H1 (cell line): ENCODE results near the gene RECK. TPM values are rescaled to one million over a fixed set of nuclear protein-coding genes. Genes with fewer than 3 reads are reported as not detected.

ENCODE experiments used
- CTCF ChIA-PET: fragments of 300-600 bp; sonication (Branson Sonifier 250); formaldehyde crosslinking; loops from one replicate; lab custom pipeline; 2021; ENCODE audit not compliant: partially characterized antibody; lab: Charles Lee
- POLR2A ChIA-PET: fragments of 300-600 bp; sonication (Branson Sonifier 250); formaldehyde crosslinking; loops from one replicate; lab custom pipeline; 2021; ENCODE audit warnings: inconsistent platforms; ENCODE audit not compliant: partially characterized antibody; lab: Charles Lee
- DNase-seq, 2 experiments: peaks; one replicate each; pipeline versions ENCODE4 v3.0.0 to v3.0.0-alpha.2; 2010 to 2022; ENCODE audit warnings: low spot score in 2 of 2, low read depth in 1 of 2, mixed read lengths in 1 of 2
- FAIRE-seq: peaks from 2 replicates; lab custom pipeline; 2011; peaks lifted over from hg19 to GRCh38; lab: Jason Lieb, UNC
- H2AFZ ChIP-seq: 2 replicates; pipeline ENCODE4 v1.8.1; 2012; ENCODE audit warnings: low read length, inconsistent platforms
- H2AK5ac ChIP-seq: 2 replicates; pipeline ENCODE4 v1.6.1; 2013; ENCODE audit warnings: low read depth, low read length
- H2BK120ac ChIP-seq: replicated peaks from 2 replicates; pipeline ENCODE3; 2013; ENCODE audit warnings: low read depth, low read length, inconsistent platforms
- H2BK12ac ChIP-seq: 2 replicates; pipeline ENCODE4 v1.6.1; 2013; ENCODE audit warnings: low read depth, low read length
- H2BK15ac ChIP-seq: 2 replicates; pipeline ENCODE4 v1.6.1; 2013; ENCODE audit warnings: low read length
- H2BK20ac ChIP-seq: 2 replicates; pipeline ENCODE4 v1.6.1; 2013; ENCODE audit warnings: low read length
- H2BK5ac ChIP-seq: 2 replicates; pipeline ENCODE4 v1.6.1; 2013; ENCODE audit warnings: low read depth, low read length
- H3K14ac ChIP-seq: 2 replicates; pipeline ENCODE4 v1.6.1; 2013; ENCODE audit warnings: inconsistent platforms; ENCODE audit not compliant: insufficient read length
- H3K18ac ChIP-seq: 2 replicates; pipeline ENCODE4 v1.6.1; 2013; ENCODE audit warnings: low read length; ENCODE audit errors: extremely low read depth
- H3K23ac ChIP-seq: 2 replicates; pipeline ENCODE4 v1.6.1; 2013; ENCODE audit warnings: inconsistent platforms; ENCODE audit not compliant: insufficient read length
- H3K23me2 ChIP-seq: 2 replicates; pipeline ENCODE4 v1.6.1; 2013; ENCODE audit warnings: low read depth, low read length
- H3K27ac ChIP-seq: 2 replicates; pipeline ENCODE4 v1.6.1; 2011; ENCODE audit warnings: low read depth, low read length, inconsistent platforms
- H3K27me3 ChIP-seq, 4 experiments: replicated peaks in 1 of 4; 1 replicate in 1 of 4; 2 replicates in 3 of 4; pipeline versions ENCODE4 v1.6.1 to v1.8.1; 2011 to 2013; ENCODE audit warnings: low read length in 3 of 4, mild to moderate bottlenecking in 3 of 4, inconsistent platforms in 2 of 4, mixed read lengths in 2 of 4, moderate library complexity in 1 of 4; ENCODE audit not compliant: control insufficient read depth in 3 of 4, insufficient read depth in 3 of 4; ENCODE audit errors: extremely low read depth in 1 of 4
- H3K36me3 ChIP-seq, 4 experiments: 2 replicates each; pipeline versions ENCODE4 v1.6.1 to v1.8.1; 2011 to 2013; ENCODE audit warnings: mild to moderate bottlenecking in 4 of 4, low read length in 3 of 4, moderate library complexity in 2 of 4, control low read depth in 1 of 4, inconsistent platforms in 1 of 4; ENCODE audit not compliant: insufficient read depth in 4 of 4, control insufficient read depth in 2 of 4
- H3K4ac ChIP-seq: replicated peaks from 2 replicates; pipeline ENCODE3; 2013; ENCODE audit warnings: low read length, low read depth, mixed read lengths, inconsistent platforms; ENCODE audit not compliant: insufficient read length
- H3K4me1 ChIP-seq, 4 experiments: replicated peaks in 1 of 4; 1 replicate in 1 of 4; 2 replicates in 3 of 4; pipeline versions ENCODE4 v1.6.1 to v1.8.1; 2011 to 2013; ENCODE audit warnings: low read length in 3 of 4, inconsistent platforms in 2 of 4, mixed read lengths in 1 of 4; ENCODE audit not compliant: insufficient read depth in 4 of 4, control insufficient read depth in 3 of 4
- H3K4me2 ChIP-seq, 2 experiments: 2 replicates each; pipeline versions ENCODE4 v1.6.1 to v1.8.1; 2011 to 2013; ENCODE audit warnings: low read depth in 2 of 2, low read length in 2 of 2, control low read depth in 1 of 2, inconsistent platforms in 1 of 2, mild to moderate bottlenecking in 1 of 2; ENCODE audit not compliant: insufficient read depth in 1 of 2
- H3K4me3 ChIP-seq, 4 experiments: fragments of 200-600, 300-600 bp in 1 of 4; sonication (generic), shearing (Covaris generic), sonication (Bioruptor Twin) in 1 of 4; 2 replicates each; pipeline versions ENCODE4 v1.5.1 to v1.8.1; 2011 to 2016; ENCODE audit warnings: low read length in 4 of 4, low read depth in 3 of 4, control low read depth in 2 of 4, inconsistent platforms in 2 of 4, mild to moderate bottlenecking in 2 of 4, mixed read lengths in 1 of 4, moderate library complexity in 1 of 4; ENCODE audit not compliant: insufficient read depth in 2 of 4; ENCODE audit errors: extremely low read depth in 1 of 4
- H3K56ac ChIP-seq: replicated peaks from 2 replicates; pipeline ENCODE3; 2013; ENCODE audit warnings: low read depth, mild to moderate bottlenecking, mixed read lengths, low read length, inconsistent platforms; ENCODE audit not compliant: insufficient read length
- H3K79me1 ChIP-seq: 2 replicates; pipeline ENCODE4 v1.6.1; 2013; ENCODE audit warnings: low read depth, low read length, control low read depth
- H3K79me2 ChIP-seq, 2 experiments: 2 replicates each; pipeline versions ENCODE4 v1.6.1 to v1.8.1; 2012 to 2013; ENCODE audit warnings: low read length in 2 of 2, mild to moderate bottlenecking in 2 of 2, inconsistent platforms in 1 of 2; ENCODE audit not compliant: insufficient read depth in 2 of 2, control insufficient read depth in 1 of 2
- H3K9ac ChIP-seq, 4 experiments: replicated peaks in 1 of 4; 1 replicate in 1 of 4; 2 replicates in 3 of 4; pipeline versions ENCODE4 v1.6.1 to v1.8.1; 2011 to 2013; ENCODE audit warnings: low read depth in 3 of 4, low read length in 3 of 4, control low read depth in 2 of 4, mild to moderate bottlenecking in 2 of 4, moderate library complexity in 2 of 4, inconsistent platforms in 1 of 4; ENCODE audit errors: extremely low read depth in 1 of 4
- H3K9me3 ChIP-seq, 2 experiments: 2 replicates each; pipeline versions ENCODE4 v1.6.1 to v1.8.1; 2012 to 2013; ENCODE audit warnings: mild to moderate bottlenecking in 2 of 2, moderate library complexity in 2 of 2, control low read depth in 1 of 2, inconsistent platforms in 1 of 2, low read depth in 1 of 2, low read length in 1 of 2, mixed read lengths in 1 of 2; ENCODE audit not compliant: insufficient read depth in 2 of 2
- H4K20me1 ChIP-seq, 2 experiments: replicated peaks in 1 of 2; 2 replicates each; pipeline versions ENCODE3 to v1.8.1; 2011 to 2013; ENCODE audit warnings: inconsistent platforms in 2 of 2, low read length in 2 of 2, mild to moderate bottlenecking in 1 of 2; ENCODE audit not compliant: insufficient read depth in 2 of 2, control insufficient read depth in 1 of 2
- H4K5ac ChIP-seq: 2 replicates; pipeline ENCODE4 v1.6.1; 2013; ENCODE audit warnings: low read length, low read depth, mixed read lengths, inconsistent platforms; ENCODE audit not compliant: insufficient read length
- H4K8ac ChIP-seq: 2 replicates; pipeline ENCODE4 v1.8.0; 2013; ENCODE audit warnings: mild to moderate bottlenecking, moderate library complexity, low read length, inconsistent platforms; ENCODE audit not compliant: insufficient read depth; ENCODE audit errors: extremely low read depth
- H4K91ac ChIP-seq: replicated peaks from 2 replicates; pipeline ENCODE3; 2013; ENCODE audit warnings: low read length, mixed read lengths, inconsistent platforms; ENCODE audit not compliant: insufficient read length
- BRCA1 ChIP-seq: IDR thresholded peaks from 2 replicates; pipeline ENCODE4 v1.6.1; 2012; ENCODE audit warnings: low read depth, low read length, improper control_type of control experiment
- GTF2F1 ChIP-seq: IDR thresholded peaks from 2 replicates; pipeline ENCODE4 v1.6.1; 2012; ENCODE audit warnings: low read depth, low read length, improper control_type of control experiment, borderline replicate concordance
- JUN ChIP-seq: IDR thresholded peaks from 2 replicates; pipeline ENCODE4 v1.6.1; 2011; ENCODE audit warnings: low read depth, mild to moderate bottlenecking, improper control_type of control experiment, low read length
- KDM5A ChIP-seq: fragments of 200-600 bp; IDR thresholded peaks from 2 replicates; pipeline ENCODE4 v1.7.1; 2012; ENCODE audit warnings: mild to moderate bottlenecking, low read length, inconsistent platforms, mixed read lengths
- NANOG ChIP-seq: IDR thresholded peaks from 2 replicates; pipeline ENCODE4 v1.6.1; 2011; ENCODE audit warnings: low read length, low read depth, mild to moderate bottlenecking, inconsistent platforms; ENCODE audit not compliant: insufficient read depth, poor library complexity, severe bottlenecking
- NRF1 ChIP-seq: IDR thresholded peaks from 2 replicates; pipeline ENCODE4 v1.6.1; 2011; ENCODE audit warnings: mild to moderate bottlenecking, low read depth, low read length, improper control_type of control experiment
- SIRT6 ChIP-seq: IDR thresholded peaks from one replicate; pipeline ENCODE4 v1.7.1; 2012; ENCODE audit warnings: low read length, inconsistent platforms
- WGBS, 2 experiments: shearing (Covaris generic) in 1 of 2; methylation state at CpG; one replicate each; pipeline versions ENCODE4 v1.1.6 to v1.1.7; 2013 to 2015; ENCODE audit warnings: low lambda C conversion rate in 2 of 2, mixed read lengths in 2 of 2, inconsistent platforms in 1 of 2, low coverage in 1 of 2, missing lambda C conversion rate in 1 of 2; ENCODE audit not compliant: insufficient replicate concordance in 2 of 2, insufficient coverage in 1 of 2, insufficient read length in 1 of 2; ENCODE audit errors: extremely low coverage in 1 of 2, missing lambda C conversion rate in 1 of 2; 5-methylcytosine and 5-hydroxymethylcytosine counted together
- polyA plus RNA-seq, 7 experiments: library from polyadenylated mRNA; depleted of rRNA in 3 of 7; stranded (reverse) in 5 of 7; unstranded in 2 of 7; fragments of >200 nt in 5 of 7; fragments of 200-250 nt in 2 of 7; gene quantifications; 1 replicate in 5 of 7; 2 replicates in 1 of 7; 4 replicates in 1 of 7; pipeline versions ENCODE4 v1.2.1 to v1.2.3, GENCODE V29; 2011 to 2013; ENCODE audit warnings: missing spikeins in 2 of 7, mixed read lengths in 2 of 7
- total RNA-seq: library from RNA; stranded (reverse); fragmentation: NEBNext Ultra II Directional; extraction: Animal tissue kit (Norgen Biotek cat#: 25700); gene quantifications from 2 replicates; pipeline ENCODE4 v1.2.1, GENCODE V29; 2021

RECK gene
- total and polyA plus RNA-seq, 2 of the 8 experiments (the other 6 are each of a cell fraction or from before 2014, with no cell fraction given), result 5.4 to 9.8 TPM

GRCh38 chr9:36064448-36065037 lies 27.8 kb downstream of the RECK start:
- H4K8ac ChIP-seq, result no peak overlapping the region
- no peak overlapping the region for H3K4me2 ChIP-seq
- no peak overlapping the region for H2BK5ac ChIP-seq
- H4K5ac ChIP-seq, result no peak overlapping the region
- no peak for DNase-seq
- no peak overlapping the region for H2BK15ac ChIP-seq
- H2AFZ ChIP-seq, result no peak overlapping the region
- H4K91ac ChIP-seq, result no peak overlapping the region
- H2BK20ac ChIP-seq, result no peak overlapping the region
- no peak overlapping the region for H3K4me3 ChIP-seq
- H3K9ac ChIP-seq, result no peak overlapping the region
- H3K14ac ChIP-seq, result no peak overlapping the region
- ChIA-PET POLR2A (no interaction called here), CTCF (interaction anchor here (0.6 to 2.2 kb wide), 4 partner anchors 10 to 180 kb away, joined by 3 to 5 read pairs (median 3); no protein-coding TSS in a partner anchor)
- no peak overlapping the region for H2BK120ac ChIP-seq
- H4K20me1 ChIP-seq, result no peaks in the 10 kb centered on the region
- H3K9me3 ChIP-seq, result no peaks in the 10 kb centered on the region
- TF ChIP-seq BRCA1 (no peak), NANOG (no peak), NRF1 (no peak), SIRT6 (no peak), GTF2F1 (no peak), KDM5A (no peak), JUN (no peak)
- TF ChIP-seq, all 59 proteins: peak for 0
- whole genome bisulfite sequencing, 2 experiments, result 80% methylated on average over 1 of the region's 1 CpG; no CpG with 5 or more reads in 1 of the 2 experiments
- H3K4ac ChIP-seq, result no peak overlapping the region
- no peak for FAIRE-seq
- H3K79me2 ChIP-seq, result no peaks in the 10 kb centered on the region
- no peak overlapping the region for H3K18ac ChIP-seq
- H3K79me1 ChIP-seq, result no peaks in the 10 kb centered on the region
- H3K27ac ChIP-seq, result no peak overlapping the region
- H3K36me3 ChIP-seq, result peaks cover 0 to 18% (median 4%) of the 10 kb centered on the region in 4 experiments; a peak in 6 of 8 replicates
- H3K23ac ChIP-seq, result no peak overlapping the region
- H2AK5ac ChIP-seq, result no peak overlapping the region
- H3K23me2 ChIP-seq, result no peaks in the 10 kb centered on the region
- no peaks in the 10 kb centered on the region for H3K4me1 ChIP-seq
- no peaks in the 10 kb centered on the region for H3K27me3 ChIP-seq
- no peak overlapping the region for H3K56ac ChIP-seq
- H2BK12ac ChIP-seq, result no peak overlapping the region
